Liver (tissue), 9 donors: Measurements from ENCODE around the gene SYS1. TPM values are rescaled to one million over a fixed set of nuclear protein-coding genes. Genes with fewer than 3 reads are reported as not detected.

Experiments
- DNase-seq: peaks from one replicate; pipeline ENCODE4 v3.0.0-alpha.2; 2017; ENCODE audit warnings: low spot score
- H3K27ac ChIP-seq, 2 donors: one replicate each; pipeline ENCODE4 v1.7.0; 2013; ENCODE audit warnings: inconsistent platforms in 2 of 2, low read length in 2 of 2, control low read depth in 1 of 2, low read depth in 1 of 2, mild to moderate bottlenecking in 1 of 2
- H3K27me3 ChIP-seq, 4 donors: one replicate each; pipeline versions ENCODE4 v1.6.1 to v1.7.0; 2013; ENCODE audit warnings: low read length in 3 of 4, inconsistent platforms in 1 of 4, mild to moderate bottlenecking in 1 of 4, moderate library complexity in 1 of 4; ENCODE audit not compliant: control insufficient read depth in 4 of 4, insufficient read depth in 4 of 4
- H3K36me3 ChIP-seq, 4 donors: one replicate each; pipeline versions ENCODE4 v1.6.1 to v1.7.0; 2013; ENCODE audit warnings: low read length in 3 of 4, mild to moderate bottlenecking in 3 of 4, low read depth in 1 of 4, moderate library complexity in 1 of 4; ENCODE audit not compliant: control insufficient read depth in 4 of 4, insufficient read depth in 3 of 4
- H3K4me1 ChIP-seq, 4 donors: one replicate each; pipeline versions ENCODE4 v1.6.1 to v1.7.0; 2013; ENCODE audit warnings: low read length in 3 of 4, mild to moderate bottlenecking in 3 of 4, moderate library complexity in 1 of 4; ENCODE audit not compliant: control insufficient read depth in 4 of 4, insufficient read depth in 4 of 4
- H3K4me3 ChIP-seq, 3 donors: one replicate each; pipeline versions ENCODE4 v1.6.1 to v1.7.0; 2013; ENCODE audit warnings: low read length in 3 of 3, control low read depth in 1 of 3, low read depth in 1 of 3, mild to moderate bottlenecking in 1 of 3
- H3K9ac ChIP-seq, 2 donors: one replicate each; pipeline ENCODE4 v1.7.0; 2013; ENCODE audit warnings: low read length in 2 of 2, mild to moderate bottlenecking in 2 of 2, moderate library complexity in 2 of 2, control low read depth in 1 of 2, low read depth in 1 of 2
- H3K9me3 ChIP-seq, 4 donors: one replicate each; pipeline versions ENCODE4 v1.6.1 to v1.7.0; 2013; ENCODE audit warnings: low read length in 3 of 4; ENCODE audit not compliant: control insufficient read depth in 4 of 4
- EGR1 ChIP-seq, 2 donors: IDR thresholded peaks; 2 replicates each; pipeline ENCODE4 v1.6.1; 2016 to 2018; ENCODE audit warnings: antibody characterized with exemption in 2 of 2, low read depth in 2 of 2
- FOXA1 ChIP-seq: IDR thresholded peaks from 2 replicates; pipeline ENCODE4 v1.6.1; 2016; ENCODE audit warnings: antibody characterized with exemption
- FOXA2 ChIP-seq: IDR thresholded peaks from 2 replicates; pipeline ENCODE4 v1.6.1; 2016; ENCODE audit warnings: antibody characterized with exemption
- GABPA ChIP-seq, 2 donors: IDR thresholded peaks in 1 of 2; conservative IDR thresholded peaks in 1 of 2; 2 replicates each; pipeline ENCODE4 v1.6.1; 2016; ENCODE audit warnings: antibody characterized with exemption in 2 of 2, mild to moderate bottlenecking in 1 of 2, moderate library complexity in 1 of 2
- HNF4A ChIP-seq, 2 donors: conservative IDR thresholded peaks; 2 replicates each; pipeline ENCODE4 v1.6.1; 2016; ENCODE audit warnings: antibody characterized with exemption in 2 of 2, mild to moderate bottlenecking in 2 of 2
- HNF4G ChIP-seq: IDR thresholded peaks from 2 replicates; pipeline ENCODE4 v1.6.1; 2016; ENCODE audit warnings: antibody characterized with exemption
- JUND ChIP-seq, 2 donors: IDR thresholded peaks; 2 replicates each; pipeline ENCODE4 v1.6.1; 2016; ENCODE audit warnings: antibody characterized with exemption in 2 of 2
- NR2F2 ChIP-seq: IDR thresholded peaks from 2 replicates; pipeline ENCODE4 v1.6.1; 2016; ENCODE audit warnings: antibody characterized with exemption
- RAD21 ChIP-seq, 2 donors: IDR thresholded peaks; 2 replicates each; pipeline ENCODE4 v1.6.1; 2016; ENCODE audit warnings: antibody characterized with exemption in 2 of 2, mild to moderate bottlenecking in 2 of 2
- RXRA ChIP-seq, 2 donors: IDR thresholded peaks; 2 replicates each; pipeline ENCODE4 v1.6.1; 2017 to 2018; ENCODE audit warnings: antibody characterized with exemption in 2 of 2, mild to moderate bottlenecking in 1 of 2
- SP1 ChIP-seq: IDR thresholded peaks from 2 replicates; pipeline ENCODE4 v1.6.1; 2018; ENCODE audit warnings: antibody characterized with exemption, mild to moderate bottlenecking
- TAF1 ChIP-seq: conservative IDR thresholded peaks from 2 replicates; pipeline ENCODE4 v1.6.1; 2016; ENCODE audit warnings: antibody characterized with exemption, mild to moderate bottlenecking
- YY1 ChIP-seq: IDR thresholded peaks from 2 replicates; pipeline ENCODE4 v1.6.1; 2016; ENCODE audit warnings: antibody characterized with exemption, mild to moderate bottlenecking
- WGBS: extraction: QIAGEN DNeasy Blood & Tissue Kit; methylation state at CpG from one replicate; pipeline ENCODE4 v1.1.7; 2013; 5-methylcytosine and 5-hydroxymethylcytosine counted together
- polyA plus RNA-seq, 2 donors: library from polyadenylated mRNA; stranded (reverse) in 1 of 2; unstranded in 1 of 2; fragments of 200-250 nt in 1 of 2; fragments of >200 nt in 1 of 2; fragmentation: Nextera tagmentation in 1 of 2; extraction: Ambion mirVana in 1 of 2; gene quantifications; one replicate each; pipeline versions ENCODE4 v1.2.1 to v1.2.3, GENCODE V29; 2013 to 2015
- total RNA-seq, 2 donors: library from RNA; depleted of rRNA; stranded (reverse); fragments of >200 nt; gene quantifications; one replicate each; pipeline ENCODE4 v1.2.3, GENCODE V29; 2014
- TF ChIP-seq, protein P1 (sequence below): IDR thresholded peaks from 2 replicates; pipeline ENCODE4 v1.6.1; 2016; ENCODE audit warnings: antibody characterized with exemption, mild to moderate bottlenecking
- TF ChIP-seq, protein P2 (sequence below): fragments of 150-350 bp; IDR thresholded peaks from 2 replicates; pipeline ENCODE4 v1.5.1; 2017; ENCODE audit warnings: improper control_type of control experiment, low read depth, low read length; ENCODE audit not compliant: missing input control
- TF ChIP-seq, protein P3 (sequence below): IDR thresholded peaks from 2 replicates; pipeline ENCODE4 v1.6.1; 2016; ENCODE audit warnings: antibody characterized with exemption
- TF ChIP-seq, protein P4 (sequence below): IDR thresholded peaks from 2 replicates; pipeline ENCODE4 v1.6.1; 2016; ENCODE audit warnings: antibody characterized with exemption
- TF ChIP-seq, protein P5 (sequence below): IDR thresholded peaks from 2 replicates; pipeline ENCODE4 v1.6.1; 2016; ENCODE audit warnings: antibody characterized with exemption
- donor health status: healthy.
- donor health status: healthy.
- donor health status: healthy.
- donor health status: healthy.
- donor health status: healthy.

SYS1 gene
- total and polyA plus RNA-seq, 4 donors = 15.0 to 37.8 (median 28.1) TPM

DNA sequence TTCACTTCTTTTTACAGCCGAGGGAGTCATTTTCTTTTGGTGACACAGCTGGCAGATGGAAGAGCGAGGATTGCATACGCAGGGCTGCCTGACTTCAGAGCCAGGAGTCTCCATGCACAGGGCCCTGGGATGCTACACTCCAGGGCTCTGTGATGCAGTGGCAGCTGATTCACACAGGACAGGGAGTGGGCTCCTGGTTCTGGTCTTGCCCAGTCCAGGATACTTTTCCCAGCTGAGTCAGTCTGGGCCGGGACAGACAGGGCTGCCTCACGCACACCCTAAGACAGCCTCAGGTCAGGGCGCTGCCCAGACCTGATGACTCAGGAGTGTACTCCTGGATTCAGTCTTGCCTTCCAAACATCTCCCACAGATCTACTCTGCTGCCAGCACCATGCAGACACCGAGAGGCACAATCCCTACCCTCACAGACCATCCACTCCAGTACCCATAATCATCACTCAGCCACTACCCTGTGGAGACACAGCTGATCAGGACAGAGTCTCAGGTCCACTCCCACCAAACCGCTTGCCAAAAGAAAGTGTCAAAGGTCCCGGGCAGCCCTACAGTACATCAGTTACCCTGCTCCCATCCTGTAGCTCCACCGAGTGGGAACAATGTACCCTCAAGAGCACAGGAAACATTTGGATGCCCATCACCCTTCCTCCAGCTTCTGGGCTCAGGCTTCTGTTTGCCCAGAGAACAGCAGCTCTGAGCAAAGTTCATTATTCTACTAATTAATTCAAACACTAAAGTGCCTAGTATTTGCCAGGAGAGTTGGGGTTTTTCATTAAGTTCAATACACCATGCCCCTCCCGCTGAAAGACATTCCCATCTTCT, 26.2 kb upstream of the SYS1 start:
- peak overlapping the region; percentile 81 to 97 for H3K27ac ChIP-seq
- H3K9ac ChIP-seq = peak overlapping the region in 1 of 2 donors; percentile 21
- no peak overlapping the region for H3K4me3 ChIP-seq
- 41% methylated on average over 11 of the region's 11 CpGs for WGBS
- peaks cover 2 to 39% (median 22%) of the 10 kb centered on the region in 4 donors for H3K36me3 ChIP-seq
- peak in 1 of 2 donors; percentile 69 for TF ChIP-seq JUND (IDR thresholded peaks at IDR 0.05)
- TF ChIP-seq, protein P1, sequence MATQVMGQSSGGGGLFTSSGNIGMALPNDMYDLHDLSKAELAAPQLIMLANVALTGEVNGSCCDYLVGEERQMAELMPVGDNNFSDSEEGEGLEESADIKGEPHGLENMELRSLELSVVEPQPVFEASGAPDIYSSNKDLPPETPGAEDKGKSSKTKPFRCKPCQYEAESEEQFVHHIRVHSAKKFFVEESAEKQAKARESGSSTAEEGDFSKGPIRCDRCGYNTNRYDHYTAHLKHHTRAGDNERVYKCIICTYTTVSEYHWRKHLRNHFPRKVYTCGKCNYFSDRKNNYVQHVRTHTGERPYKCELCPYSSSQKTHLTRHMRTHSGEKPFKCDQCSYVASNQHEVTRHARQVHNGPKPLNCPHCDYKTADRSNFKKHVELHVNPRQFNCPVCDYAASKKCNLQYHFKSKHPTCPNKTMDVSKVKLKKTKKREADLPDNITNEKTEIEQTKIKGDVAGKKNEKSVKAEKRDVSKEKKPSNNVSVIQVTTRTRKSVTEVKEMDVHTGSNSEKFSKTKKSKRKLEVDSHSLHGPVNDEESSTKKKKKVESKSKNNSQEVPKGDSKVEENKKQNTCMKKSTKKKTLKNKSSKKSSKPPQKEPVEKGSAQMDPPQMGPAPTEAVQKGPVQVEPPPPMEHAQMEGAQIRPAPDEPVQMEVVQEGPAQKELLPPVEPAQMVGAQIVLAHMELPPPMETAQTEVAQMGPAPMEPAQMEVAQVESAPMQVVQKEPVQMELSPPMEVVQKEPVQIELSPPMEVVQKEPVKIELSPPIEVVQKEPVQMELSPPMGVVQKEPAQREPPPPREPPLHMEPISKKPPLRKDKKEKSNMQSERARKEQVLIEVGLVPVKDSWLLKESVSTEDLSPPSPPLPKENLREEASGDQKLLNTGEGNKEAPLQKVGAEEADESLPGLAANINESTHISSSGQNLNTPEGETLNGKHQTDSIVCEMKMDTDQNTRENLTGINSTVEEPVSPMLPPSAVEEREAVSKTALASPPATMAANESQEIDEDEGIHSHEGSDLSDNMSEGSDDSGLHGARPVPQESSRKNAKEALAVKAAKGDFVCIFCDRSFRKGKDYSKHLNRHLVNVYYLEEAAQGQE = peak; percentile 55
- TF ChIP-seq, protein P2, sequence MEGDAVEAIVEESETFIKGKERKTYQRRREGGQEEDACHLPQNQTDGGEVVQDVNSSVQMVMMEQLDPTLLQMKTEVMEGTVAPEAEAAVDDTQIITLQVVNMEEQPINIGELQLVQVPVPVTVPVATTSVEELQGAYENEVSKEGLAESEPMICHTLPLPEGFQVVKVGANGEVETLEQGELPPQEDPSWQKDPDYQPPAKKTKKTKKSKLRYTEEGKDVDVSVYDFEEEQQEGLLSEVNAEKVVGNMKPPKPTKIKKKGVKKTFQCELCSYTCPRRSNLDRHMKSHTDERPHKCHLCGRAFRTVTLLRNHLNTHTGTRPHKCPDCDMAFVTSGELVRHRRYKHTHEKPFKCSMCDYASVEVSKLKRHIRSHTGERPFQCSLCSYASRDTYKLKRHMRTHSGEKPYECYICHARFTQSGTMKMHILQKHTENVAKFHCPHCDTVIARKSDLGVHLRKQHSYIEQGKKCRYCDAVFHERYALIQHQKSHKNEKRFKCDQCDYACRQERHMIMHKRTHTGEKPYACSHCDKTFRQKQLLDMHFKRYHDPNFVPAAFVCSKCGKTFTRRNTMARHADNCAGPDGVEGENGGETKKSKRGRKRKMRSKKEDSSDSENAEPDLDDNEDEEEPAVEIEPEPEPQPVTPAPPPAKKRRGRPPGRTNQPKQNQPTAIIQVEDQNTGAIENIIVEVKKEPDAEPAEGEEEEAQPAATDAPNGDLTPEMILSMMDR = no peak
- TF ChIP-seq HNF4A (conservative IDR thresholded peaks at IDR 0.05) = peak; percentile 77 to 84
- TF ChIP-seq HNF4G = peak; percentile 14
- no peak for TF ChIP-seq GABPA (IDR thresholded peaks at IDR 0.05 in 1 of 2, conservative IDR thresholded peaks at IDR 0.05 in 1 of 2)
- TF ChIP-seq, protein P3, sequence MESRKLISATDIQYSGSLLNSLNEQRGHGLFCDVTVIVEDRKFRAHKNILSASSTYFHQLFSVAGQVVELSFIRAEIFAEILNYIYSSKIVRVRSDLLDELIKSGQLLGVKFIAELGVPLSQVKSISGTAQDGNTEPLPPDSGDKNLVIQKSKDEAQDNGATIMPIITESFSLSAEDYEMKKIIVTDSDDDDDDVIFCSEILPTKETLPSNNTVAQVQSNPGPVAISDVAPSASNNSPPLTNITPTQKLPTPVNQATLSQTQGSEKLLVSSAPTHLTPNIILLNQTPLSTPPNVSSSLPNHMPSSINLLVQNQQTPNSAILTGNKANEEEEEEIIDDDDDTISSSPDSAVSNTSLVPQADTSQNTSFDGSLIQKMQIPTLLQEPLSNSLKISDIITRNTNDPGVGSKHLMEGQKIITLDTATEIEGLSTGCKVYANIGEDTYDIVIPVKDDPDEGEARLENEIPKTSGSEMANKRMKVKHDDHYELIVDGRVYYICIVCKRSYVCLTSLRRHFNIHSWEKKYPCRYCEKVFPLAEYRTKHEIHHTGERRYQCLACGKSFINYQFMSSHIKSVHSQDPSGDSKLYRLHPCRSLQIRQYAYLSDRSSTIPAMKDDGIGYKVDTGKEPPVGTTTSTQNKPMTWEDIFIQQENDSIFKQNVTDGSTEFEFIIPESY = no peak
- TF ChIP-seq SP1 = peak; percentile 78
- TF ChIP-seq EGR1 (IDR thresholded peaks at IDR 0.05; ENCODE audit: low read depth in 2 of 2) = peak in 1 of 2 donors; percentile 52
- no peak for TF ChIP-seq TAF1
- TF ChIP-seq NR2F2 = no peak
- TF ChIP-seq, protein P4, sequence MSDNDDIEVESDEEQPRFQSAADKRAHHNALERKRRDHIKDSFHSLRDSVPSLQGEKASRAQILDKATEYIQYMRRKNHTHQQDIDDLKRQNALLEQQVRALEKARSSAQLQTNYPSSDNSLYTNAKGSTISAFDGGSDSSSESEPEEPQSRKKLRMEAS = no peak
- TF ChIP-seq FOXA2 = no peak
- no peak for TF ChIP-seq FOXA1
- peak; percentile 51 to 52 for TF ChIP-seq RAD21 (IDR thresholded peaks at IDR 0.05)
- TF ChIP-seq, protein P5, sequence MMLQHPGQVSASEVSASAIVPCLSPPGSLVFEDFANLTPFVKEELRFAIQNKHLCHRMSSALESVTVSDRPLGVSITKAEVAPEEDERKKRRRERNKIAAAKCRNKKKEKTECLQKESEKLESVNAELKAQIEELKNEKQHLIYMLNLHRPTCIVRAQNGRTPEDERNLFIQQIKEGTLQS = peak; percentile 7
- TF ChIP-seq RXRA (IDR thresholded peaks at IDR 0.05) = peak; percentile 57 to 82
- TF ChIP-seq YY1 = peak; percentile 13
- no peaks in the 10 kb centered on the region for H3K27me3 ChIP-seq
- no peak for DNase-seq
- H3K4me1 ChIP-seq = peaks cover 18 to 59% (median 51%) of the 10 kb centered on the region in 4 donors
- no peaks in the 10 kb centered on the region for H3K9me3 ChIP-seq
